Measurements from ENCODE around the gene BOLL.

BOLL gene

DNA sequence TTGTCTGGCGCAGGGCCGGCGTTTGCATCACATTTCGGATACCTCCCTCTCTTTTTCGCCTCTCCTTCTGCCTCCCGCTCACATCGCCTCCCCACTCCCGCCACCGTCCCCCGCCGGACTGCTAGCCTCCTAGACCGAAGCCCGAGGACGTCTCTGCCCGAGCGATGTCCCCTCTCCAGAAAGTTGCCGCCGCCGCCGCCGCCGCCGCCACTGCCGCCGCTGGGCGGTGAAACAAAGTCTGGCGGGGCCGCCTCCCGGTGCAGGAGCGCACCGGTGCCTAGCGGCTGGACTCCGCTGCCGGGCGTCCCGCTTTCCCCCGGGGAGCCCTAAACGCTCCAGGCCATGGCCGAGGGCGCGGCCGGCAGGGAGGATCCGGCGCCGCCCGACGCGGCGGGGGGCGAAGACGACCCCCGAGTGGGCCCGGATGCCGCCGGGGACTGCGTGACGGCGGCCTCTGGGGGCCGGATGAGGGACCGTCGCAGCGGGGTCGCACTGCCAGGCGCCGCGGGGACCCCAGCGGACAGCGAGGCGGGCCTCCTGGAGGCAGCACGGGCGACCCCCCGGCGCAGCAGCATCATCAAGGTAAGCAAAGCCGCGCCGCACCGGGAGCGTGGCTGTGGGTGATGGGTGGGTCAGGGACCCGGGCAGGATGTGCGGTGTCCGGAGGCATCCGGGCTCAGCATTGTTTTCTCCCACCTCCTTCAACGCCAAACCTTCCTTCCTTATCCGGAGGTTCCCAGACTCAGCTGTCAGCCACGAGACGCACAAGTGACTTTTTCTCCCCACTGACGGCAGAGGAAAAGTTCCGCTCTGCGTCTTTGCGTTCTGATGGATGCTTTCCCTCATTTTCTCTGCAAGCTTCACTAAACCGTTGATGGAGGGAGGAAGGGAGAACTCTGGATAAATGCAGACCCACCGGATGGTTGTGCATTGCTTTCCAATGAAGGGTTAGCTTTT is 19.9 kb upstream of the BOLL start:
- CTCF ChIA-PET: interaction anchor here (0.9 to 1.8 kb wide), 5 partner anchors 8 to 492 kb away, joined by 3 to 13 read pairs (median 7); no protein-coding TSS in a partner anchor
- Mint-ChIP-seq H3K4me3 (peak overlapping the region; percentile 88), H3K36me3 (no peaks in the 10 kb centered on the region), H3K4me1 (peaks cover 41% of the 10 kb centered on the region), H3K27me3 (peaks cover 12% of the 10 kb centered on the region), H3K27ac (peak overlapping the region; percentile 85), H3K9me3 (no peaks in the 10 kb centered on the region)
- peak; percentile 57 for DNase-seq

DNA sequence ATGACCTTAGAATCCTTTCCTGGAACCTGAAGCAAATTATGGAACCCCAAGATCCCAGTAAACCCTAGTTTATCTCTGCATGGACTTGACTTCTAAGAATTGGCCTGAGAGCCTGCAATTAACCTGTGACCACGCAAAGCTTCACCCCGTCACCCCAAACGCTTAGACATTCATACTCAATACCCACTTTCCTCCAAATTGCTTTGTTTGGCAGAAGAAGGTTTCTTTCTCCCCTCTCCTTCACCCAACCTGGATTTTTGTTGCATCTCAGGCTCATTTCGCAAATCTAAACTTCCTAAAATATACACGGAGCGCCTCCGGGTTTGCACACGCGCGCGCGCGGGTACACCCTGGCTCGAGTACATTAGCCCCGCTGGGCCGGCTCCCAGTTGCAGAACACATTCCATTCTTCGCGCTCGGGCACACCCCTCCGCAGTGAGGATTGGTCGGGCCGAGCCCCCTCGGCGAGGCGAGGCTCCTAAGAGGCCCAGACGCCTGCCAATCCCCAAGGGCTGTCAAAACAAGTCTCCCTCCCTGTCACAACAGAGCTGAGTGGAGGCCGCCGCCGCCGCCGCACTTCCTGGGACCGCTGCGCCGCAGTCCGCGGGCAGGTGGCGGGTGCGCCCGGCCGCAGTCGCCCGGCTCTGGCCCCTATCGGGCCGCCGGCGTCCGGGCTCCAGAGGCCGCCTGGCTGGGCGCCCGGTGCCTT is 19.1 kb upstream of the BOLL start, which contains the start of gene PLCL1:
TSS of gene PLCL1 (plus strand) at position 545 of the 709 bp plus-strand sequence.
- Mint-ChIP-seq H3K4me3 (peak within 1 kb of the TSS; percentile 88), H3K4me1 (peaks cover 41% of the 10 kb centered on the region), H3K27me3 (peaks cover 16% of the 10 kb centered on the region), H3K36me3 (no peaks in the 10 kb centered on the region), H3K27ac (peak within 1 kb of the TSS; percentile 85), H3K9me3 (no peaks in the 10 kb centered on the region)
- DNase-seq: peak; percentile 94
- CTCF ChIA-PET: interaction anchor here (1.1 to 1.8 kb wide), 4 partner anchors 9 to 493 kb away, joined by 3 to 13 read pairs (median 8); no protein-coding TSS in a partner anchor

DNA sequence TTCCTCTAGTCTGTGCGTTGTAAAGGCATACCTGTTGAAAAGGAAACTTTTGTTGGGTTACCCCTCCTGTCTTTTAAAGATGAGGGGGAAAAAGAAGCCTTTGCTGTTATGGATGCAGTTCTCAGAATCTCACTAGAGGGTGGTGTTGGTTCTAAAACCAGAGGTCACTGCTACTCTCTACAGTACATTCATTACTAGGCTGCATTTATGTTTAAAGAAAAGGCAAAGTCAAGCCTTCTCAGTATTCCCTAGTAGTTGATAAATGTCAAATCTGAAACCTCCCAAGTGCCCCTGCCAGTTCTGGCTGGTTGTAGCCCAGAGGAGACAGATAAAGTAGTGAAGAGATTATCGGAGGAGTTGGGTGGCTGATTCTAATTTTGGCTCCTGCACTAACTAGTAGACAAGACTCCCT is 17.9 kb upstream of the BOLL start:
- Mint-ChIP-seq H3K27ac (no peak overlapping the region), H3K27me3 (peaks cover 16% of the 10 kb centered on the region)

DNA sequence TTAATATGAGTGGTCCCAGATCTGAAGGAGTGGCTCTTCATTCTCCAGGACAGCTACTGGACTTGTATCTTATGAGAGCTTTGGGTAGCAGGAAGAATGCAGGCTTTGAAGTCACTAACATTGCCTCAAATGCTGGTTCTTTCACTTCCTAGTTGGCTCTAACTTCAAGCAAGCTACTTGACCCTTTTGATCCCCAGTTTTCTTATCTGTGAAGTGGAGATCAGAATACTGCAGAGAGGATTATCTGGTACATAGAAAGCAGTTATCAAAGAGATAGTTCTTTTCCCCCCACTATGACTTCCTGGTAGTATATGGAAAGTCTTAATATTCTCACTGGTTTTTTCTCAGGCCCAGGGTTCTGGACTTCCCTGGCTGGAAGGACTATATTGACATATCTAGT is 15.9 kb upstream of the BOLL start:
- CTCF ChIA-PET: interaction anchor here (2.3 to 2.6 kb wide), 2 partner anchors 327 to 495 kb away, joined by 11 to 12 read pairs; no protein-coding TSS in a partner anchor
- Mint-ChIP-seq H3K27me3 (peaks cover 18% of the 10 kb centered on the region), H3K4me1 (peaks cover 21% of the 10 kb centered on the region), H3K36me3 (no peaks in the 10 kb centered on the region), H3K27ac (no peak overlapping the region), H3K9me3 (no peaks in the 10 kb centered on the region), H3K4me3 (no peak overlapping the region)
- no peak for DNase-seq

More for the DNA sequence above, 17.9 kb upstream of the BOLL start:
- H3K9me3 Mint-ChIP-seq: no peaks in the 10 kb centered on the region
- H3K4me1 Mint-ChIP-seq: peaks cover 34% of the 10 kb centered on the region
- DNase-seq: peak; percentile 39
- H3K4me3 Mint-ChIP-seq: peak overlapping the region; percentile 18
- H3K36me3 Mint-ChIP-seq: no peaks in the 10 kb centered on the region
- CTCF ChIA-PET: interaction anchor here (1.1 to 1.8 kb wide), 4 partner anchors 10 to 494 kb away, joined by 3 to 13 read pairs (median 8); no protein-coding TSS in a partner anchor

DNA sequence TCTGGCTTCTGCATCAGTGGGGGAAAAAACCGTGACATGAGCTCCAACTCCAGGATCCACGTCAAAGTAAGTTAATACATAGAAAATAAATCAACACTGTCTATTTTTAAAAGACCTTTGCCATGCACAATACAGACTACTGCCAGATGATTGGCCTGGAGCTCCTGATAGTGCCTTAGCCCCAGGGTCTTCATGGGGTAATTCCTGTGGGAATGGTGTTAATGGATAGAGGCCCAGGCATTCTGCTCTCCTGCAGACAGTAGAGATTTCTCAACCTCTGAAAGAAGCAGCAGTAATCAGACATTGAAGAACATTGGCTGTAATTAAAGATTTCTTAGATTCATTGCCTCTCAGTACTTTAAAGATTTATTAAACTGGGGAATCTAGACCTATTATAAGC is 15.0 kb upstream of the BOLL start:
- Mint-ChIP-seq H3K4me1 (peaks cover 13% of the 10 kb centered on the region), H3K4me3 (no peak overlapping the region), H3K27me3 (peaks cover 17% of the 10 kb centered on the region), H3K27ac (no peak overlapping the region), H3K9me3 (peaks cover 2% of the 10 kb centered on the region), H3K36me3 (no peaks in the 10 kb centered on the region)
- CTCF ChIA-PET: interaction anchor here (1.0 to 2.6 kb wide), 3 partner anchors 13 to 496 kb away, joined by 4 to 12 read pairs (median 11); no protein-coding TSS in a partner anchor
- DNase-seq: no peak

DNA sequence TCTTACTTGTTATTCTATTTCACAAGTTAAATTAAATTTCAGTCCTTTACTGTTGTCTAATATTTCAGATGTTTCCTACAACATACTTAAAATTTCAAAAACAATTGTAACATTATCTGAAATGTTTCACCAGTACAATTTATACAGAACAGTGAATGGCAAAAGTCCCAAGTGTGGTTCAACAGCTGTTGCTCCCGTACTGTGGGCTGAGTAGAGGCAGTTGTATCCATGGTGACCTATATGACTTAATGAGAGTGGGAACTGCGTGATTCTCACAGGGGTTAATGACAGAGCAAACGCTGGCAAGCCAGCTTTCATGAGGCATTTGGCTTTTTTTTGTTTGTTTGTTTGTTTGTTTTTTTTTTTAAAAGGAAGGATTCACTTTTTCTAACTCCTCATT is 13.9 kb upstream of the BOLL start:
- H3K9me3 Mint-ChIP-seq: peaks cover 2% of the 10 kb centered on the region
- DNase-seq: no peak
- CTCF ChIA-PET: interaction anchor here (1.3 kb wide), 1 partner anchor 328 kb away, joined by 3 read pairs; no protein-coding TSS in a partner anchor
- peaks cover 17% of the 10 kb centered on the region for H3K27me3 Mint-ChIP-seq
- no peaks in the 10 kb centered on the region for H3K36me3 Mint-ChIP-seq
- no peak overlapping the region for H3K4me3 Mint-ChIP-seq
- no peak overlapping the region for H3K27ac Mint-ChIP-seq
- H3K4me1 Mint-ChIP-seq: peaks cover 9% of the 10 kb centered on the region

DNA sequence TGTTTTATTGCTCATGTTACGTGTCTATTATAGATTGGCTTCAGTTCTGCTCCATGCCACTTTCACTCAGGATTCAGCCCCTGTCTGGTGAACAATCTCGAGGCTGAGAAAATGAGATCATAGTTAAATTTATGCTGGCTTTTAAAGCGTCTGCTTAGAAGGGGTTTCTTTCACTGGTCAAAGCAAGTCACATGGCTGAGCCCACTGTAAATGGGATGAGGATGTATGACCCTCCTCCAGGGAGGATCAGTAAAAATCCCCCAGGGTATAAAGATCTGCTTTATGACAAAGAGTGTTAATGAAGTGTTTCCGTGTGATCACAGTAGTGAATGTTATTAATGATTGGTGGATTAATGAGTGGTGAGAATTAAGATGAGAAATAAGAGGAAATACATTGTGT is 13.1 kb upstream of the BOLL start:
- no peak for DNase-seq
- Mint-ChIP-seq H3K4me1 (peaks cover 4% of the 10 kb centered on the region), H3K36me3 (no peaks in the 10 kb centered on the region), H3K9me3 (peaks cover 2% of the 10 kb centered on the region), H3K27ac (no peak overlapping the region), H3K4me3 (no peak overlapping the region), H3K27me3 (peaks cover 17% of the 10 kb centered on the region)
- CTCF ChIA-PET: no interaction called here

DNA sequence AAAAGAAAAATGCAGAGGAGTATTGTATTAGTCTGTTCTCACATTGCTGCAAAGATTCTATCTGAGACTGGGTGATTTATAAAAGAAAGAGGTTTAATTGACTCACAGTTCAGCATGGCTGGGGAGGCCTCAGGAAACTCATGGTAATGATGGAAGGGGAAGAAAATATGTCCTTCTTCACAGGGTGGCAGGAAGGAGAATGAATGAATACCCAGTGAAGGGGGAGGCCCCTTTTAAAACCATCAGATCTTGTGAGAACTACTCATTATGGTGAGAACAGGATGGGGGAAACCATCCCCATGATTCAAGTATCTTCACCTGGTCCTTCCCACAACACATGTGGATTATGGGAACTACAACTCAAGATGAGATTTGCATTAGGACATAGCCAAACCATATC is 10.2 kb upstream of the BOLL start:
- Mint-ChIP-seq H3K27me3 (peaks cover 13% of the 10 kb centered on the region), H3K9me3 (peaks cover 2% of the 10 kb centered on the region), H3K36me3 (no peaks in the 10 kb centered on the region), H3K4me3 (no peak overlapping the region), H3K27ac (no peak overlapping the region), H3K4me1 (no peaks in the 10 kb centered on the region)
- CTCF ChIA-PET: interaction anchor here (1.2 to 1.5 kb wide), 2 partner anchors 17 to 502 kb away, joined by 4 to 5 read pairs; no protein-coding TSS in a partner anchor
- no peak for DNase-seq

DNA sequence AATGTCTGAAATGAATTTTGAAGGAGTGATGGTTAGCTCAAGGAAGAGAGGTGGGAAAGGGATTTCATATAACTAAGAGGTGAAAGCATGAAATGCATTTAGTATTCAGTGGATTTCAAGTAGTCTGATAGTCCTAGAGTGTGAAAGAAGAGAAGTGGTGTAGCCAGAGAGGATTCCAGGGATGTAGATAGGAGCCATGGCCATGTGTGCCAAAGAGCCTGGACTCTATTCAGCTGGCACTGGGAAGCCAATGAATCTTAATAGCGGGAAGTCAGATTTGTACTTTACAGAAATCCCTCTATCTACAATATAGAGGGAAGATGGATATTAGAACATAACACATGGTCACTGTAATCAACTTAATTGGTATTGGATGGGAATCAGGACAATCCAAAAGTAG is 8.3 kb upstream of the BOLL start:
- Mint-ChIP-seq H3K36me3 (no peaks in the 10 kb centered on the region), H3K9me3 (peaks cover 2% of the 10 kb centered on the region), H3K27me3 (peaks cover 21% of the 10 kb centered on the region), H3K27ac (no peak overlapping the region), H3K4me3 (no peak overlapping the region), H3K4me1 (no peaks in the 10 kb centered on the region)
- DNase-seq: no peak
- CTCF ChIA-PET: interaction anchor here (1.4 to 1.5 kb wide), 2 partner anchors 15 to 503 kb away, joined by 4 read pairs; no protein-coding TSS in a partner anchor

DNA sequence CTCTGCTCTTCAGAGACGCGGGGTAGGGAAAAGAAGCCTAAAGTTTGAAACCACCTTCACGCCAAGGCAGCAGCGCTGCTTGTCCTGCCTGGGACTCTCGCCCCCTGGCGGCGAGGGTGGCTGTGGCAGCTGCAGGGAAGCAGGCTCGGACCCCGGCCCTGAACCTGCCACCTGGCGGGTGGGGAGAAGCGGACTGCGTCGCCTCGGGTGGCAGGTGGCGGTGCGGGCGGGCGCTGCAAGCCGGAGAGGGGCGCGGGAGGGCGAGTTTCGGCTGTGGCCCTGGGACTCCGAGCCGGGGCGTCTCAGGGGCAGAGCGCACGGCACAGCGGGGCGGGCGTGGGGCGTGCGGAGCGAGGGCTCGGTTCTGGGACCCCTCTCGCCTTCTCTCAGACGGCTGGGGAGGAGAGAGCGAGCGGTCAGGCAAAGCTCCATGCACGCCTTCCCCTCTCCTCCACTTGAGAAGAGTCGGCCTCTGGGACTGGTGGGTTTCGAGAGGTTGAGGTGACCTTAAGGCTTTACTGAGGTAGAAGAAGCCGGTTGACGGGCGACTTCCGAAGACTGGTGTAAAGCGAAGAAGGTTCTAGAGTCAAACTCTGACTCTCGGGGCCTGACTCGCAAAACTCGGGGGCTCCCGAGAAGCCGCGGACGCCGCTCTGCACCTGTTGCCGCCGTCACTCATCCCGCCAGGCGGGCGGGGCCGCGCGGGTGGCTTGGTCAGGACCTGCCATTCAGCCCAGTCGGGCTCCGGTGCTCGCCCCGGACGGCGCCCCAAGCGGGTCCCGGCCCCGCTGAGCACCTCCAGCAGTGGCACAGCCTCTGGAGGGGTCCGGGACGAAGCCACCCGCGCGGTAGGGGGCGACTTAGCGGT is 1.1 kb upstream of the BOLL start:
- peaks cover 51% of the 10 kb centered on the region for H3K27me3 Mint-ChIP-seq

DNA sequence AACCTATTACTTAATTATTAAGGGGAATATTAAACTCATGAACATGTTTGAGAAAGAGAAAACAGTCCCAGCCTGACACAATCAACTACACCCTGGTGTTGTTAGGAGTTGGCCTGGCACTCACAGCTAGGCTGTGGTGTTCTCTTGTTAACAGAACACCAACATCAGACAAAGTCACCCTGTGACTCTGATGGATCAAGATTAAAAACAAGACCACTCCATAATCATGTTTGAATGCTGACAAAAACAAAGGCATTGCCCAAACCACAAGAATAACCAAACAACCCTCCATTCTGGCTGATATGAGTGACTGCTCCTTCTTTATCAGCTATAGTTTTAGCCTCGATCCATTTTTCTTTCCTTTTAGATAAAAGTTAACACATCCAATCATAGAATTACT is 3.0 kb downstream of the BOLL start:
- Mint-ChIP-seq H3K27me3 (peaks cover 36% of the 10 kb centered on the region), H3K9me3 (no peaks in the 10 kb centered on the region), H3K27ac (no peak overlapping the region), H3K4me1 (peaks cover 6% of the 10 kb centered on the region), H3K4me3 (no peak overlapping the region), H3K36me3 (no peaks in the 10 kb centered on the region)
- DNase-seq: no peak
- CTCF ChIA-PET: interaction anchor here (0.7 to 1.2 kb wide), 2 partner anchors 233 to 282 kb away, joined by 3 read pairs; partner anchors contain the start of gene HSPE1

More for the DNA sequence above, 1.1 kb upstream of the BOLL start:
- H3K4me3 Mint-ChIP-seq: peak overlapping the region; percentile 70
- CTCF ChIA-PET: interaction anchor here (0.7 to 2.1 kb wide), 3 partner anchors 63 to 510 kb away, joined by 3 to 9 read pairs (median 3); partner anchors contain the start of gene MARS2
- no peaks in the 10 kb centered on the region for H3K36me3 Mint-ChIP-seq
- no peak overlapping the region for H3K27ac Mint-ChIP-seq
- peaks cover 6% of the 10 kb centered on the region for H3K4me1 Mint-ChIP-seq
- DNase-seq: peak; percentile 73
- H3K9me3 Mint-ChIP-seq: no peaks in the 10 kb centered on the region

DNA sequence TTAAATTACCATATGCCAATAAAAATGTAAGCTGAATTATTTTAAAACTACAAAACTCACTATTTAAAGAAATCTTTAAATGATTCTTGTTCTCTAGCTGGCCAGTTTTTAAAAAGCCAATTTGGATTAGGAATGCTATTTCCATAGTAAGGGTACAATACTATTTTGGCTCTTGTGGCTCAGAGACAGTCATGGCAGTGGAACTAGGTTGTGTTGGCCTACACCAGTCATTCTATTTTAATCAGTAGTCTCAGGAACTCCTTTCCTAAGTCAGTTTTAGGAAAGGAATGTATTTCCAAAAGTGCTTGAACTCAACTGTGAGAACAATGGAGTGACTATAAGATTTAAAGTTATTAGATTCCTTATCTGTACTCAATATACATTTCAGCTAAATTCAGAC is 5.9 kb downstream of the BOLL start:
- no peaks in the 10 kb centered on the region for H3K36me3 Mint-ChIP-seq
- peaks cover 11% of the 10 kb centered on the region for H3K27me3 Mint-ChIP-seq
- CTCF ChIA-PET: interaction anchor here (0.9 to 2.7 kb wide), 5 partner anchors 15 to 368 kb away, joined by 3 to 23 read pairs (median 4); no protein-coding TSS in a partner anchor
- H3K4me3 Mint-ChIP-seq: no peak overlapping the region
- H3K9me3 Mint-ChIP-seq: no peaks in the 10 kb centered on the region
- H3K4me1 Mint-ChIP-seq: peaks cover 4% of the 10 kb centered on the region
- DNase-seq: no peak
- no peak overlapping the region for H3K27ac Mint-ChIP-seq

DNA sequence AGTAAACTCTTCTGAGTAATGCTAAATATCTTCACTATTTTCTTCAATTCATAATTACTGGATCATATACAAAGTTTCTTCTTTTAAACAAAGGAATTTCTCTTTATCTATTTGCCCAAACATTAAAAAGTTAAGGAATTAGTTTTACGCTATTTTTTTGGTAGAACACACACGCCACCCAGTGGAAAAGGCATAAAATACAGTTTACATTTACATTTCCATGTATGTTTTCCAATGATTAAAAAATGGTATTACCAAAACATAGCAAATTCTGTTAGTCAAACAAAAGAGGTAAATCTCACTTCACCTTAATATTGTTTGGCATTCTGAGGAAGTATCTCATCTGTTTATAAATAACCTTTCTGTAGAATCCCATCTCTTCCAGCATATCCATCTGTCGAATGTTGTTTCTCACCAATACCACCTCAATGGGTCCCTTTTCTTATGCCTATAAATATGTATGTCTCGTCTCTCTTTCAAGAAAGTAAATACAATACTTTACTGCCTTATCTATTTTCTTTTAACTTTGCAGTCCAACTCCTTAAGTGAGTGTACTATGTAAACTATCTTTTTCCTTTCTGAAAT is 7.2 kb downstream of the BOLL start:
- no peaks in the 10 kb centered on the region for H3K36me3 Mint-ChIP-seq
- H3K4me1 Mint-ChIP-seq: peaks cover 4% of the 10 kb centered on the region
- CTCF ChIA-PET: interaction anchor here (0.6 to 2.7 kb wide), 4 partner anchors 71 to 1138 kb away, joined by 3 to 23 read pairs (median 4); no protein-coding TSS in a partner anchor

More for the DNA sequence above, 7.2 kb downstream of the BOLL start:
- H3K27ac Mint-ChIP-seq: no peak overlapping the region
- peaks cover 6% of the 10 kb centered on the region for H3K27me3 Mint-ChIP-seq
- peak; percentile 36 for DNase-seq
- no peaks in the 10 kb centered on the region for H3K9me3 Mint-ChIP-seq
- H3K4me3 Mint-ChIP-seq: no peak overlapping the region
